Aorta (tissue), 5 donors: ENCODE data around the gene UBE2L5. TPM values are rescaled to one million over a fixed set of nuclear protein-coding genes. Genes with fewer than 3 reads are reported as not detected.
A peak's percentile ranks its signal among the peaks of the same experiment; 100 is the strongest.

Experiments
- ATAC-seq: fragments of 200-7000 bp; cut with Tn5 transposase; one replicate; pipeline ENCODE4 v1.9.1; 2022; ENCODE audit warnings: moderate library complexity; ENCODE audit not compliant: low FRiP score
- DNase-seq, 2 donors: peaks; one replicate each; pipeline ENCODE4 v3.0.0-alpha.2; 2020
- H3K27ac ChIP-seq, 2 donors: one replicate each; pipeline ENCODE4 v1.5.1; 2013; ENCODE audit warnings: low read length in 2 of 2, mild to moderate bottlenecking in 2 of 2, moderate library complexity in 2 of 2, control low read depth in 1 of 2, inconsistent platforms in 1 of 2, low read depth in 1 of 2
- H3K27me3 ChIP-seq, 2 donors: one replicate each; pipeline ENCODE4 v1.6.1; 2013; ENCODE audit warnings: control low read depth in 1 of 2, low read length in 1 of 2, mild to moderate bottlenecking in 1 of 2, moderate library complexity in 1 of 2; ENCODE audit not compliant: insufficient read depth in 2 of 2, control insufficient read depth in 1 of 2
- H3K36me3 ChIP-seq, 2 donors: one replicate each; pipeline ENCODE4 v1.6.1; 2013; ENCODE audit warnings: control low read depth in 1 of 2, low read length in 1 of 2, mild to moderate bottlenecking in 1 of 2; ENCODE audit not compliant: insufficient read depth in 2 of 2, control insufficient read depth in 1 of 2
- H3K4me1 ChIP-seq, 2 donors: one replicate each; pipeline ENCODE4 v1.6.1; 2013; ENCODE audit warnings: low read length in 2 of 2, control low read depth in 1 of 2, mild to moderate bottlenecking in 1 of 2, moderate library complexity in 1 of 2; ENCODE audit not compliant: insufficient read depth in 2 of 2, control insufficient read depth in 1 of 2
- H3K4me3 ChIP-seq, 2 donors: one replicate each; pipeline ENCODE4 v1.5.1; 2013; ENCODE audit warnings: low read length in 2 of 2, control low read depth in 1 of 2, mild to moderate bottlenecking in 1 of 2
- H3K9me3 ChIP-seq: one replicate; pipeline ENCODE4 v1.6.1; 2013; ENCODE audit warnings: mild to moderate bottlenecking, low read length; ENCODE audit not compliant: control insufficient read depth
- WGBS, 2 donors: extraction: QIAGEN DNeasy Blood & Tissue Kit; methylation state at CpG; one replicate each; pipeline ENCODE4 v1.1.7; 2013; 5-methylcytosine and 5-hydroxymethylcytosine counted together
- intact Hi-C, 2 donors: fragments of 100-400 bp; cut with DNase I; formaldehyde crosslinking; loops; one replicate each; pipeline versions ENCODE4 v1.14.2 to v1.15.0; 2022
- long read RNA-seq, 2 donors: library from polyadenylated mRNA; unstranded; transcript quantifications; one replicate each; pipeline ENCODE4 v2.0.0, GENCODE V29; 2020 to 2021
- polyA plus RNA-seq, 2 donors: library from polyadenylated mRNA; stranded (reverse); fragments of 200-250 nt; gene quantifications; one replicate each; pipeline ENCODE4 v1.2.3, GENCODE V29; 2013
- total RNA-seq, 2 donors: library from RNA; stranded (reverse); fragmentation: NEBNext Ultra II Directional; extraction: Animal tissue kit (Norgen Biotek cat#: 25700); gene quantifications; one replicate each; pipeline ENCODE4 v1.2.1, GENCODE V29; 2021
- donor health status: healthy with polysubstance abuse.
- donor health status: Bipolar disorder and iron deficiency.
- donor health status: DM: no; HTN: no; CAD: no.
- donor health status: DM: no; HTN: no; CAD: no.
- donor health status: DM: yes; HTN: yes; CAD: no.

UBE2L5 gene
- total RNA-seq (1 to 10 TPM in 1 of 2 donors, not detected in 1; 1.7 TPM), polyA plus RNA-seq (under 1 TPM in 1 of 2 donors, not detected in 1; 0.61 TPM)
- long read RNA-seq, donor 1, partial matches to known transcripts = 0 of 2 reads
- long read RNA-seq, donor 1, other reads (novel, unspliced or antisense) = 1 of 2 reads
- long read RNA-seq, donor 2, partial matches to known transcripts = 0 of 3 reads
- long read RNA-seq, donor 2, other reads (novel, unspliced or antisense) = 3 of 3 reads

- 0 to 1% methylated on average over 46 to 57 of the region's 57 CpGs for WGBS, 2 donors
- Histone ChIP-seq H3K4me3 (peak within 1 kb of the TSS; percentile 73 to 92), H3K4me1 (no peaks in the 10 kb centered on the region), H3K27ac (peak within 1 kb of the TSS; percentile 94 to 95), H3K9me3 (no peaks in the 10 kb centered on the region), H3K36me3 (no peaks in the 10 kb centered on the region), H3K27me3 (no peaks in the 10 kb centered on the region)
- DNase-seq (peak; percentile 85 to 92), ATAC-seq (peak; percentile 92)
- intact Hi-C loops = loop anchor here (5.0 to 10.0 kb wide), 5 partner anchors 35 to 443 kb away; partner anchors contain the start of genes KATNAL1 (in 1 of the 2) and USPL1 (in 1 of the 2)
These were observed at the start of gene UBE2L5 for GRCh38 chr13:30422054-30422839. TSS of gene UBE2L5 (plus strand) at chr13:30422493. CDS start at chr13:30427991, 5,498 bp downstream.

GRCh38 chr13:30373727-30374126 lies 48.6 kb upstream of the UBE2L5 start:
- peak in 1 of 2 donors; percentile 60 for DNase-seq
- Histone ChIP-seq H3K27ac (no peak overlapping the region), H3K27me3 (no peaks in the 10 kb centered on the region), H3K4me3 (no peak overlapping the region), H3K36me3 (no peaks in the 10 kb centered on the region), H3K9me3 (no peaks in the 10 kb centered on the region), H3K4me1 (no peaks in the 10 kb centered on the region)
- WGBS, 2 donors = 88 to 91% methylated on average over 9 of the region's 9 CpGs
- intact Hi-C loops = no loop called here
- ATAC-seq = peak; percentile 9

- Histone ChIP-seq H3K9me3 (no peaks in the 10 kb centered on the region), H3K4me3 (no peak overlapping the region), H3K4me1 (no peaks in the 10 kb centered on the region), H3K27me3 (no peaks in the 10 kb centered on the region), H3K27ac (no peak overlapping the region), H3K36me3 (no peaks in the 10 kb centered on the region)
- 91 to 94% methylated on average over 14 of the region's 14 CpGs for WGBS, 2 donors
- DNase-seq (no peak), ATAC-seq (no peak)
- intact Hi-C loops = no loop called here
These were observed 46.9 kb upstream of the UBE2L5 start for GRCh38 chr13:30375265-30375835.

- H3K27ac ChIP-seq = no peak overlapping the region
- 81 to 85% methylated on average over 5 of the region's 5 CpGs for WGBS, 2 donors
- no peaks in the 10 kb centered on the region for H3K4me1 ChIP-seq
- no peaks in the 10 kb centered on the region for H3K27me3 ChIP-seq
- ATAC-seq (no peak), DNase-seq (no peak)
- H3K4me3 ChIP-seq = no peak overlapping the region
- intact Hi-C loops = no loop called here
- H3K9me3 ChIP-seq = no peaks in the 10 kb centered on the region
- no peaks in the 10 kb centered on the region for H3K36me3 ChIP-seq
These were observed 45.6 kb upstream of the UBE2L5 start for GRCh38 chr13:30376426-30377311.

GRCh38 chr13:30377312-30377685 lies 45.0 kb upstream of the UBE2L5 start:
- ATAC-seq (no peak), DNase-seq (no peak)
- no peaks in the 10 kb centered on the region for H3K36me3 ChIP-seq
- H3K27me3 ChIP-seq = no peaks in the 10 kb centered on the region
- H3K27ac ChIP-seq = no peak overlapping the region
- H3K9me3 ChIP-seq = no peaks in the 10 kb centered on the region
- intact Hi-C loops = no loop called here
- no peaks in the 10 kb centered on the region for H3K4me1 ChIP-seq
- H3K4me3 ChIP-seq = no peak overlapping the region
- WGBS, 2 donors = 85 to 88% methylated on average over 2 of the region's 2 CpGs

GRCh38 chr13:30378191-30378590 lies 44.1 kb upstream of the UBE2L5 start:
- H3K9me3 ChIP-seq = no peaks in the 10 kb centered on the region
- DNase-seq (no peak), ATAC-seq (no peak)
- H3K27ac ChIP-seq = no peak overlapping the region
- H3K27me3 ChIP-seq = no peaks in the 10 kb centered on the region
- WGBS, 2 donors = 96 to 97% methylated on average over 2 of the region's 2 CpGs
- no peak overlapping the region for H3K4me3 ChIP-seq
- no peaks in the 10 kb centered on the region for H3K4me1 ChIP-seq
- H3K36me3 ChIP-seq = no peaks in the 10 kb centered on the region
- intact Hi-C loops = no loop called here

GRCh38 chr13:30381049-30381448 lies 41.2 kb upstream of the UBE2L5 start:
- intact Hi-C loops = no loop called here
- no peak for DNase-seq
- 92 to 94% methylated on average over 2 of the region's 2 CpGs for WGBS, 2 donors
- no peak overlapping the region for H3K4me3 ChIP-seq
- H3K9me3 ChIP-seq = no peaks in the 10 kb centered on the region
- H3K4me1 ChIP-seq = no peaks in the 10 kb centered on the region
- ATAC-seq = no peak
- H3K36me3 ChIP-seq = no peaks in the 10 kb centered on the region
- no peak overlapping the region for H3K27ac ChIP-seq
- H3K27me3 ChIP-seq = no peaks in the 10 kb centered on the region

GRCh38 chr13:30382836-30383525 lies 39.3 kb upstream of the UBE2L5 start:
- DNase-seq (no peak), ATAC-seq (no peak)
- intact Hi-C loops = no loop called here
- no peaks in the 10 kb centered on the region for H3K36me3 ChIP-seq
- no peaks in the 10 kb centered on the region for H3K27me3 ChIP-seq
- no peak overlapping the region for H3K4me3 ChIP-seq
- H3K9me3 ChIP-seq = no peaks in the 10 kb centered on the region
- WGBS, 2 donors = 81 to 89% methylated on average over 6 of the region's 6 CpGs
- H3K27ac ChIP-seq = no peak overlapping the region
- H3K4me1 ChIP-seq = no peaks in the 10 kb centered on the region
